ENCODE results near the gene NTRK1.

Gene NTRK1

DNA sequence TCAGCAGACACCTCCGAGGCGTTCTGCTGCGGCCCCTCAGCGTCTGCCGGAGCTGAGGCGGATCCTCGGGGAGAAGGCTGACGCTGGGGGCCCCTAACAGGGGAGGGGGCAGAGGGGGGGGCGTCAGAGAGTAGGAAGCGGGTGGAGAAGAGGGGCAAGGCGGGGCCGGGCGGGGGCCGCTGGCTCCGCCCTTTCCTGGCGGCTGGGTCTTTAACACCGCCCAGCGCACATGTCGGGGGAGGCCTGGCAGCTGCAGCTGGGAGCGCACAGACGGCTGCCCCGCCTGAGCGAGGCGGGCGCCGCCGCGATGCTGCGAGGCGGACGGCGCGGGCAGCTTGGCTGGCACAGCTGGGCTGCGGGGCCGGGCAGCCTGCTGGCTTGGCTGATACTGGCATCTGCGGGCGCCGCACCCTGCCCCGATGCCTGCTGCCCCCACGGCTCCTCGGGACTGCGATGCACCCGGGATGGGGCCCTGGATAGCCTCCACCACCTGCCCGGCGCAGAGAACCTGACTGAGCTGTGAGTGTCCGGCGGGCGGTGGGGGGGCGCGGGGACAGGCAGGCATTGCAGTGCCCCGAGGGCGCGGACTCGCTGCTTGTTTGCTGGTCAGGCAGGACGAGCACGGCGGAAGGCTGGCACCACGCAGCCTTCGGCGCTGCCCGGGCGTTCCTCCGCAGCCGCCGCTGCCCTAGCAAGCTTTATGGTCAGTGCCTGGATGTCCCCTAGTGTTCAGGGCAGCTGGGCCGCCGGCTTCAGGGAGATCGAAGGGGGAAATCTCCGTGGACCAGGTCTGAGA lies at the start of gene NTRK1:
TSS of gene NTRK1 (plus strand) at position 238 of the 796 bp plus-strand sequence. CDS start at position 308, 70 bp downstream.
- peak; percentile 47 for DNase-seq

DNA sequence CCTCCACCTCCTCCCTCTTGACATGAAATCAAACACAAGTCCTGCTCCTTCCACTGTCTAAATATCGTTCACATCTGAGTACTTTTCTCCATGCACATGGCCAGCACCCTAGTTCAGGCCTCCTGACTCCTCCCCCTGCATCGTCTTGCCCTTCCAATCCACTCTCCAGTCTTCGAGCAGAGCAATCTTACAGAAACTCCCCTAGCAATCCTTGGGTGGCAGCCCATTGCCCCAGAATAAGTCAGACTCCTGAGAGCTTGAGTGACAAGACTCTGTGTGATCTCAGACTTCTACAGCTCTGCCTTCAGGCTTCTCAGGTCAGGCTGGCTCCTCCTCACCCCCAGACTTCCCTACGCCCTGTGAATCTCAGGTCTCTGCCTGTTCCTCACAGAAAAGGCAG lies 49.5 kb upstream of the NTRK1 start:
- no peak for DNase-seq

DNA sequence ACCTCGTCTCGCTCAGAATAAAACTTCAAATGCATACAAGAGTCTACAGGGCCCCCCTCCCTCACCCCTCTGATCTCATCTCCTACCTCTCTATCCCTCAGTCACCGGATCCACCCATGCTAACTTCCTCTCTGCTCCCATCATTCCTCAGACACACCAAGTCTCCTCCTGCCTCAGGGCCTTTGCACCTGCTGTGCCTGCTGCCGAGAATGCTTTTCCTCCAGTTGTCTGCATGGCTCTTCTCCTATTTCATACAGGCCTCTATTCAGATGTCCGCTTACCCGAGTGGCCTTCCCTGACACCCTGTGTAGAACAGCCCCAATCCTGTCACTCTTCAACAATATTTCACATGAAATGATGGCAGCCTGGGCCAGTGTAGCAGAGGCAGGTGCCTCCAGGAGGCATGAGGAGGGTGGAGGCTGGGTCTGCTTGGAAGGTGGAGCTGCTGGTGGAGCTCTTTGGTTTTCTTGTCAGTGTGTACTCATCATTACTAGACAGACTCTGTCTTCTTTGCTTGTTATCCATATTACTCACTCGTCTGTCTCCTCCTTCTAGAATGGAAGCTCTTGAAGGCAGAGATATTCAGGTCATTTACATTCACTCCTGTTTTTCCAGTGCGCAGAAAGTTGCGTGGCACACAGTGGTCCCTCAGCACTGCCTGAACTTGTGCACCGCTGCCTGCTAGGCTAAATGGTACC lies 48.2 kb upstream of the NTRK1 start:
- DNase-seq, result no peak

DNA sequence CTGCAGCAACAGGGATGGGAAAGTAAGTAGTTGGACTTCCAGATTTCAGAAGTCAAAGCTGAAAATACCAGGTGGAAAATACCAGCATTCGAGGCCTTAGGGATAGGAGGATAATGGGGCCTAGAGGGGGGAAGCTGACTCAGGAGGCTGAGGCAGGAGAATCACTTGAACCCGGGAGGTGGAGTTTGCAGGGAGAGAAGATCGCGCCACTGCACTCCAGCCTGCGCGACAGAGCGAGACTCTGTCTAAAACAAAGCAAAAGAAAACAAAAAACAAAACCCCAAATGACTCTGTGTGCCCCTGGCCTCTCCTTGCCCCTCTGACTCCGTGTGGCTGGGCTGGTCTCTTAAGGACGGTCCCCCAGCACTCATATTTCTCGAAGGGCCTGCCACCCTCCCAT lies 47.4 kb upstream of the NTRK1 start:
- no peak for DNase-seq

GRCh38 chr1:156813750-156814570 lies 46.7 kb upstream of the NTRK1 start:
- peak; percentile 66 for DNase-seq

DNA sequence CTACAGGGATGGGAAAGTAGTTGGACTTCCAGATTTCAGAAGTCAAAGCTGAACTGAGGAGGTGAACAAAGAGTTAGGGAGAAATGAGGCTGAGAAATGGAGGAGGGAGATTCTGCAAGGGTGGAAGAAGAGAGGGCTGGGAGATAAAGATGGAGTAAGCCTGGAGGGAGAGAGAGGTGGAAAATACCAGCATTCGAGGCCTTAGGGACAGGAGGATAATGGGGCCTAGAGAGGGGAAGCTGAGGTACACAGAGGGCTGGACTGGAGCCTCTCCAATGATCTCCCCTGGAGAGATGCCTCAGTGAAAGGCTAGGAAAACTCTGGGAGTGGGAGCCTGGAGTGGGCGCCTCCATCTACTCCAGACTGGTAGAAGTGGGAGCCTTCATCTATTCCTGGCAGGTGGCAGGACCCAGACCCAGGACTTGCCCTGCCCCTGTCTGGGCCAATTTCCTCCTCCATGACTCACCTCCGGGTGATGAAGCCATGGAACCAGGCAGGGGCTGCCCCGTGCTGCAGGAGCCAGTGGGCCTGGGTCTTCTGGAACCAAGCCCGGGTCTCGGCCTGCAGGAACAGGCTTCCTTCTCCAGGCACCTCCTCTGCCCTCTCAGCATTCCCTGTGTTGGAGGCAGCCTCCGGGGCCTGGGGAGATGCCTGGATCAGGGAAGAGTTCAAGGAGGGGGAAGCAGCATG lies 45.9 kb upstream of the NTRK1 start:
- peak; percentile 57 for DNase-seq

GRCh38 chr1:156815307-156815826 lies 45.3 kb upstream of the NTRK1 start:
- DNase-seq, result no peak

GRCh38 chr1:156815961-156816422 lies 44.7 kb upstream of the NTRK1 start:
- DNase-seq, result no peak

GRCh38 chr1:156816561-156817328 lies 43.9 kb upstream of the NTRK1 start, which contains the start of gene SH2D2A:
TSS of gene SH2D2A (minus strand) at chr1:156816848. CDS start at chr1:156816708, 140 bp downstream.
- peak; percentile 95 for DNase-seq

DNA sequence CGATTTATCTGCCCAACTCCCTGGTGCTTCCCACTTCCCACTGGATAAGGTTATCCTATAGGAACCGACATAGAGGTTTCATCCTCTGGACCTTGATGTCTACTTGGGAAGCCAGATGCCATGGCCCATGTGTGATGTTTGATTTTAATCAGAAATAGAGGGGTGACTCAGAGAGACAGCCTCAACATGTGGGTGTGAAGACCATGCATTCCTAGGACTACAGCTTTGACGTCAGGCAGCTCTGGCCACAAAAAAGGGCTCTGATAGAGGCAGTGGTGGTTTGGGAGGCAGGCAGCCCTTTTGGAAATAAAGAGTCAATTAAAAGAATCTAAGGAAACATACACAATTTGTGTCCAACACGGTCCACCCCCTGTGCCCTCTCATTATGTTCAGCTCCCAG lies 38.9 kb upstream of the NTRK1 start:
- peak; percentile 48 for DNase-seq

- DNase-seq, result no peak
Measured at GRCh38 chr1:156822680-156823079, 38.0 kb upstream of the NTRK1 start.

DNA sequence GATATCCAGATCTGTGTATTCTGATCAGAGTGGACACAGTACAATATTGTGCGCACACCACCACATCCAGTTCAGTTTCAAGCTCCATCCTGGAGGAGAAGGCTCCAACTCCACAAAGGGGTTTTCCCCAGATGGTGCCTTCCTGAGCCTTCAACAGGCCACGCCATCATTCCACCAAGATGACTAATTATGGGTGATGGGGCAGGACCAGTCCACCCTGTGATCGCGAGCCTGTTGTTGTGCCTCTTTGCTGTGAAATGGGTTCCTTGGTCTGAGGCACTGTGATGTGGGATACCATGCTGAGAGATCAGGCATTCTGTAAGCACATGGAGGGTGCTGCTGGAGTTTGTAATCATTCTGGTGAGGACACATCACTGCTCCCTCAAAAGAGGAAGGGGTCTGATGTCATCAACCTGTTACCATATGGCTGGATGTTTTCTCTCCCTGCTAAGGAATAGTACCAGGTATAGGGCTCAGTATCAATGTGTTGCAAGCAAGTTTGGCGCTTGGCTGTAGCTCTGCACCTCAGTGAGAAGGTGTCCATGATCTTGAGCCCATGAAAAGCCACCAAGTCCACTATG lies 37.4 kb upstream of the NTRK1 start:
- no peak for DNase-seq

- DNase-seq, result no peak
Measured at GRCh38 chr1:156826630-156827029, 34.0 kb upstream of the NTRK1 start.

DNA sequence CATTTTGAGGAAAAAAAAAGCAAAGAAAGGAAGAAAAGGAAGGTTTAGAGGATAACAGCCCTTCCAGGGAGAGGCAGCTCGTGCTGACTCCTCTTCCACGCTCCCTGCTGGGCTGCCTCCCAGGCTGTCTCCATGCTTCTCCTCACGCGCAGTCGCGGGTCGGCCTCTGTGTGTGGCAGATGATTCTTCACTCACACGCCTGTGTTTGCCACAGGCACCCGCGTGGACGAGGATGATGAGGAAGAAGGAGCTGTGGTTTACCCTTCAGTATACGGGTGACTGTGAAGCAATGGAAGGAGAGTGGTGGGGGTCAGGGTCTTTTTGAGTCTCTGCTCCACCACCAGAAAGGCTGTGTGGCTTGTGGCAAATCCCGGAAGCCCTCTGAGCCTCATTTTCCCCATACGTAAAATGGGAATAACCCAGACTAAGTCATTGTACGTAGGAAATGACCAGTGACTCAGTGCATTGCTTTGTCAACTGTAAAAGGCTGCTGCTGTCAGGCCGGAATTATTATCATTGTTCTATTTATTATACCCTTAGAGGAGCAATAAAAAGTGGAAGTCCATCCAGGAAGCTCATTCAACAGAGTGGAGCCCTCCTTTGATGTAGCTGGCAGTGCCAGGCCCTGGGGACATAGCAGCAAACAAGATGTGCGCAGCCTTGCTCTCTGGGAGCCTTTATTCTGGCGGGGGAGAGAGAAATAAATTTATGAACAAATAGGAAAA lies 32.1 kb upstream of the NTRK1 start:
- no peak for DNase-seq

GRCh38 chr1:156832434-156832833 lies 28.2 kb upstream of the NTRK1 start:
- no peak for DNase-seq

DNA sequence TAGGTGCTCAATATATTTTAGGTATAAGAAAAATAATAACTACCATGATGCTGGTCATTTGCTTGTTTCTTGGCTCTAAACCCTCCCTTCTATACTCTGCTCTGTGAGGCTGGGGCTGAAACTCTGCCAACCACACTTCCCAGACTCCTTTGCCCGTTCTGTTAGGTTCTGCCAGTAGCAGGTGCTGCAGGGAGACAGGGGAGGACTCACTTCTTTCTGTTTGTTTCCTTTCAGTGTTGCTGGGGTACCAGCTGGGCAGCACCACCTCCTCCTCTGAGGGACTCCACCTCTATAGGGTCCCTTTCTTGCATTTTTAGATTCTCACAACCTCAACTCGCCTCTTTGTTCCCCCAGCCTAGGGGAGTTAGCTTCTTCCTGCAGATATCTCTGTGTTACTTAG lies 27.1 kb upstream of the NTRK1 start:
- no peak for DNase-seq

GRCh38 chr1:156834322-156834721 lies 26.3 kb upstream of the NTRK1 start:
- DNase-seq, result no peak

GRCh38 chr1:156836041-156836654 lies 24.5 kb upstream of the NTRK1 start:
- DNase-seq, result peak; percentile 49

GRCh38 chr1:156836892-156837291 lies 23.8 kb upstream of the NTRK1 start:
- DNase-seq, result no peak

- DNase-seq, result peak; percentile 45
Measured at GRCh38 chr1:156838972-156839371, 21.7 kb upstream of the NTRK1 start.
